Measurements from ENCODE around the gene C2CD5. TPM values are rescaled to one million over a fixed set of nuclear protein-coding genes. Genes with fewer than 3 reads are reported as not detected.

Gene C2CD5
- total RNA-seq, 1 experiment from 2014 or later = 21.4 TPM

- Mint-ChIP-seq H3K4me3 (ENCODE audit: unreplicated experiment) (no peak overlapping the region), H3K36me3 (ENCODE audit: insufficient read depth, unreplicated experiment) (no peaks in the 10 kb centered on the region), H3K4me1 (ENCODE audit: insufficient read depth, unreplicated experiment) (peaks cover 12% of the 10 kb centered on the region), H3K9me3 (ENCODE audit: unreplicated experiment) (no peaks in the 10 kb centered on the region), H3K27ac (ENCODE audit: low read depth, unreplicated experiment) (no peak overlapping the region), H3K27me3 (ENCODE audit: insufficient read depth, unreplicated experiment) (no peaks in the 10 kb centered on the region)
- DNase-seq (ENCODE audit: unreplicated experiment) = no peak
- POLR2A ChIA-PET = no interaction called here
- TF ChIP-seq CTCF (IDR thresholded peaks at IDR 0.05; ENCODE audit: unreplicated experiment) = no peak
- intact Hi-C loops (cut with micrococcal nuclease) = no loop called here
- BruUV-seq (replicated peaks) = no TSS peak
- CTCF ChIA-PET = no interaction called here
Measured at GRCh38 chr12:22431693-22432251, 112.6 kb downstream of the C2CD5 start.

DNA sequence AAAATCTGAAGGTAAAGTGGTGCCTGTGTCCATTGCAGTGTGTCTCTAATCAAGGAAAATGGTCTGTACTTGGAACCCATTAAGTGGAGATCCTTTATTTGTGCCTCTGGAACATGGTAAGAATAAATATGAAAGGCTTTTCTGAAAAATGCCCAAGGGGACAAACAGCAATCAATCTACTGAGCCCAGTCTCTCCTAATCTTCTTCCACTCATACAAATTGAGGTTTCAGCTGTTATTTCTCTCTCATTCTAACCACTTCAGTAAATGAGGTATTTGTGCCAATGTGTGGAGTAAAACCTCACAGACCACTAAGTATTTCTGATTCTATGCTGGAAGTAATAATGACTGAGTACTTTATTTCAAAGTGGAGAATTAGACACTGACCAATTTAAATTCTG is 127.5 kb downstream of the C2CD5 start:
- no peak for TF ChIP-seq CTCF (IDR thresholded peaks at IDR 0.05; ENCODE audit: unreplicated experiment)
- BruUV-seq (replicated peaks) = no TSS peak
- ChIA-PET POLR2A (no interaction called here), CTCF (interaction anchor here (1.1 kb wide), 1 partner anchor 82 kb away, joined by 3 read pairs; no protein-coding TSS in a partner anchor)
- DNase-seq (ENCODE audit: unreplicated experiment) = no peak
- Mint-ChIP-seq H3K4me1 (ENCODE audit: insufficient read depth, unreplicated experiment) (peaks cover 9% of the 10 kb centered on the region), H3K27ac (ENCODE audit: low read depth, unreplicated experiment) (no peak overlapping the region), H3K4me3 (ENCODE audit: unreplicated experiment) (no peak overlapping the region), H3K27me3 (ENCODE audit: insufficient read depth, unreplicated experiment) (no peaks in the 10 kb centered on the region), H3K36me3 (ENCODE audit: insufficient read depth, unreplicated experiment) (no peaks in the 10 kb centered on the region), H3K9me3 (ENCODE audit: unreplicated experiment) (no peaks in the 10 kb centered on the region)
- intact Hi-C loops (cut with micrococcal nuclease) = no loop called here

GRCh38 chr12:22415342-22416309 is 128.7 kb downstream of the C2CD5 start:
- Mint-ChIP-seq H3K27ac (ENCODE audit: low read depth, unreplicated experiment) (no peak overlapping the region), H3K27me3 (ENCODE audit: insufficient read depth, unreplicated experiment) (no peaks in the 10 kb centered on the region), H3K36me3 (ENCODE audit: insufficient read depth, unreplicated experiment) (no peaks in the 10 kb centered on the region), H3K9me3 (ENCODE audit: unreplicated experiment) (no peaks in the 10 kb centered on the region), H3K4me1 (ENCODE audit: insufficient read depth, unreplicated experiment) (peaks cover 9% of the 10 kb centered on the region), H3K4me3 (ENCODE audit: unreplicated experiment) (no peak overlapping the region)
- DNase-seq (ENCODE audit: unreplicated experiment) = peak; percentile 36
- POLR2A ChIA-PET = no interaction called here
- CTCF ChIA-PET = no interaction called here
- no peak for TF ChIP-seq CTCF (IDR thresholded peaks at IDR 0.05; ENCODE audit: unreplicated experiment)
- intact Hi-C loops (cut with micrococcal nuclease) = no loop called here
- no TSS peak for BruUV-seq (replicated peaks)

GRCh38 chr12:22414742-22415141 is 129.6 kb downstream of the C2CD5 start:
- Mint-ChIP-seq H3K4me1 (ENCODE audit: insufficient read depth, unreplicated experiment) (peaks cover 9% of the 10 kb centered on the region), H3K9me3 (ENCODE audit: unreplicated experiment) (no peaks in the 10 kb centered on the region), H3K27ac (ENCODE audit: low read depth, unreplicated experiment) (no peak overlapping the region), H3K36me3 (ENCODE audit: insufficient read depth, unreplicated experiment) (no peaks in the 10 kb centered on the region), H3K4me3 (ENCODE audit: unreplicated experiment) (no peak overlapping the region), H3K27me3 (ENCODE audit: insufficient read depth, unreplicated experiment) (no peaks in the 10 kb centered on the region)
- intact Hi-C loops (cut with micrococcal nuclease) = no loop called here
- ChIA-PET CTCF (interaction anchor here (0.6 kb wide), 1 partner anchor 30 kb away, joined by 3 read pairs; no protein-coding TSS in a partner anchor), POLR2A (no interaction called here)
- no peak for TF ChIP-seq CTCF (IDR thresholded peaks at IDR 0.05; ENCODE audit: unreplicated experiment)
- no peak for DNase-seq (ENCODE audit: unreplicated experiment)
- no TSS peak for BruUV-seq (replicated peaks)

Data from MCF 10A (cell line).